Bronchus fibroblast of lung (primary cell): ENCODE data around the gene PPFIBP1. TPM values are rescaled to one million over a fixed set of nuclear protein-coding genes. Genes with fewer than 3 reads are reported as not detected.

Source experiments
- total RNA-seq: library from RNA; depleted of rRNA; stranded (reverse); fragments of >200 nt; gene quantifications from 2 replicates; pipeline ENCODE4 v1.2.3, GENCODE V29; 2015

The PPFIBP1 gene
- 39.4 and 47.7 TPM in 2 replicates for total RNA-seq

DNA sequence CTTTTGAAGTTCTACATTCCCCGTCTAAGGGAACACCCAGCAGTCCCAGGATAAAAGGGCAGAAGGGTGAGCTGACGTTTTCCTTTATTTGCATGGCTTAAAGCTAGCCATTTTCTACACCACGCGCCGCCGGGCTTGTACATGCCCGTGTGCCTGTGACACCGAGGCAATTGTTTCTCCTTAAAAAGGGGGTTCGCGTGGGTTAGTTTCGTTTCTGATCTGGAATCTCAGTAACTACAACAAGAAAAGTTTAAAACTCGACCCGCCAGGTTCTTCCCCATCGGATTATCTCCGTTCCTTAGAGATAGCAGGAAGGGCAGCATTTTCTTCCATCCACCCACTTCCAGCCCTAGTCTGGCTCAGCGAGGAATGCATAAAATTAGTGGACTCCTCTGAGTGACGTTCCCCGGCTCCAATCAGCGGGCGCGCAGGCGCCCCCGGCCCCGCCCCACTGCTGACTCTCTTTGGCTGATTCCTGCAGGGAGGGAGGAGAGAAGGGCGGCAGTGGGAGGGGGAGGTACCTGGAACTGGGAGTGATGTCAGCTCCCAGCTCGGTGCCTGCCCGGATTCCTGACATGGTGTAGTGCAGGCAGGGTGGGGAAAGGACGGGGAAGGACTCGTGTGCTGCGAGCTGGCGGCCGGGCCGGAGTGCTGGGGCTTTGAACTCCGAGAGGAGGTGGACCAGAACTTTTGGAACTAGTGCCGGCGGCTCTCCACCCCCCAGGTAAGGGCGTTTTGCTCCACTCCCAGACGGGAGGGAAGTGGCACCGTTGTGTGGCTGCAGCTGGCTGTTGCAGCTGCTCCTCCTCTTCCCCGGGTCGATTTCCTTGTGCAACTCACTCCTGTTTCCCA, at the start of gene PPFIBP1:
TSS of gene PPFIBP1 (plus strand) at position 565 of the 852 bp plus-strand sequence. CDS start 109,191 bp downstream, outside the sequence.

DNA sequence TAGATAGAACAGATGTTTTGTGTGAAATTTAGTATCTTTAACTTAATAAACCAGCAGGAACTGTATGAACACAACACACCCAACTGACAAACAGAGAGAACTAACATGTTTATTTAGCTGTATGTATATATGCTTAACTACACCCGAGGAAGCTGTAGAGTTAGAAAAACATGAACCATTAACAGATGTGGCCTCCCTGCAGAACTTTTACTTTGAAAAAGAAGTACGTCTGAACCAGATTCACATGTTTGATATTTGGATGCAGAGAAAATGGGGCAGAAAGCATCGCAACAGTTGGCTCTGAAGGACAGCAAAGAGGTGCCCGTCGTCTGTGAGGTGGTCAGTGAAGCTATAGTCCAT, 172.3 kb downstream of the PPFIBP1 start, which contains the start of gene REP15:
TSS of gene REP15 (plus strand) at position 155 of the 360 bp plus-strand sequence. CDS start at position 271, 116 bp downstream.

DNA sequence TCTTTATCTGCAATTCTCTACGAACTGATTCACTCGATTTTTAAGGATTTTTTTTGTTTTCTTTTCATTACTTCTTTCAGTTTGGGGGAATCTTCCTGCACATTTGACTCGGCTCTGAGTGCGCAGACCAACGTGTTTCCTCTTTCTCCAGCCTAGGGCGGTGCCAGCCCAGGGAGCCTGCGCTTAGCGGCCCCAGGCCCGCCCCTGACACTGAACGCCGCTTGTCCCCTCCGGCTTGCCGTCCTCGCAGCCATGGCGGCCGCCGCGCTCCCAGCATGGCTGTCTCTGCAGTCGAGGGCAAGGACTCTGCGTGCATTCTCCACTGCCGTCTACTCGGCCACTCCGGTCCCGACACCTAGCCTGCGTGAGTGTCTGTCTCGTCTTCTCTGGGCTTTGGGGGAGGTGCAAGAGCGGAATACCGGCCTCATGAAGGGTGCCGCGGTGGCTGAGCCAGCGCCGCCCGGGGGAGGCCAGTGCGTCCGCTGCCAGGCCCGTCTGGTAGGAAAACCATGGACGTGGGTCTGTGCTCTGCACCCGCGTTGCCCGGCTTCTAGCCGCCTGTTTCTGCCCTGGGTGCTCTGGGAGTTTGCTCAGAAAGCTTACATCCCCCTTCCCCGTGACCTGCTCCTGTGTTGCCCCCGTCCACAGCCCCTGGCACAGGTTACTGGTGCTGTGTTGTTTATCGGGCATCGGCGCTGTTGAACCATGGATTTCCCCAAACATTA, 186.7 kb downstream of the PPFIBP1 start, which contains the start of gene MRPS35:
TSS of gene MRPS35 (plus strand) at position 241 of the 725 bp plus-strand sequence. CDS start at position 253, 12 bp downstream.

Other genes with a start within 250 kb of the PPFIBP1 start
- gene BMAL2, start 191.4 kb upstream of the PPFIBP1 start, total RNA-seq: 19.0 and 24.5 TPM in 2 replicates
- gene SMCO2, start 77.5 kb upstream of the PPFIBP1 start, total RNA-seq: not detected in 2 replicates
- 0.67 and 0.89 TPM in 2 replicates for gene REP15, start 172.2 kb downstream of the PPFIBP1 start, total RNA-seq
- gene MRPS35, start 186.6 kb downstream of the PPFIBP1 start, total RNA-seq: 48.0 and 50.6 TPM in 2 replicates